Left renal cortex interstitium (tissue), 4 donors: ENCODE results near the gene DCDC2B. TPM values are rescaled to one million over a fixed set of nuclear protein-coding genes. Genes with fewer than 3 reads are reported as not detected.
"Not testable (repeated sequence)": the region's sequence is repeated elsewhere in the genome, so short reads cannot be mapped to it uniquely, and the experiment has no call there.

ENCODE experiments used
- DNase-seq, 4 donors: peaks; one replicate each; pipeline ENCODE4 v3.0.0-alpha.2; 2013; ENCODE audit warnings: low read depth in 4 of 4, low spot score in 2 of 4, missing footprints in 1 of 4
- polyA plus RNA-seq, 4 donors: library from polyadenylated mRNA; unstranded; fragments of 120-200 nt; gene quantifications; one replicate each; pipeline ENCODE4 v1.2.1, GENCODE V29; 2013; ENCODE audit not compliant: insufficient read length in 4 of 4

Gene DCDC2B
- polyA plus RNA-seq, 4 donors = 0.21 to 2.4 (median 1.4) TPM

GRCh38 chr1:32255072-32256071, 46.5 kb downstream of the DCDC2B start:
- DNase-seq = no peak

- DNase-seq = no peak
Observed at GRCh38 chr1:32256473-32257226, 47.8 kb downstream of the DCDC2B start.

GRCh38 chr1:32257227-32257508, 48.3 kb downstream of the DCDC2B start:
- DNase-seq = no peak

- DNase-seq = not testable (repeated sequence)
Observed at GRCh38 chr1:32263236-32263593, 54.3 kb downstream of the DCDC2B start.

- DNase-seq = no peak
Observed at GRCh38 chr1:32263744-32264143, 54.9 kb downstream of the DCDC2B start.

Other genes starting within 250 kb of the DCDC2B start
- gene KHDRBS1, start 195.2 kb upstream of the DCDC2B start, polyA plus RNA-seq = 100 to 1,000 TPM; 229 to 267 (median 247) TPM
- 10 to 100 TPM; 17.9 to 25.5 (median 20.4) TPM for gene TMEM39B, start 136.2 kb upstream of the DCDC2B start, polyA plus RNA-seq
- 10 to 100 TPM; 27.8 to 36.3 (median 35.9) TPM for gene KPNA6, start 101.0 kb upstream of the DCDC2B start, polyA plus RNA-seq
- gene TXLNA, start 29.4 kb upstream of the DCDC2B start, polyA plus RNA-seq = 10 to 100 TPM; 43.3 to 49.8 (median 45.9) TPM
- 10 to 100 TPM; 21.0 to 30.9 (median 27.7) TPM for gene CCDC28B, start 8.5 kb upstream of the DCDC2B start, polyA plus RNA-seq
- gene IQCC, start 3.4 kb upstream of the DCDC2B start, polyA plus RNA-seq = 10 to 100 TPM in 2 of 4 donors, 1 to 10 TPM in 2; 6.8 to 10.7 (median 8.7) TPM
- gene TMEM234, start 13.3 kb downstream of the DCDC2B start, polyA plus RNA-seq = 10 to 100 TPM; 20.2 to 32.3 (median 27.1) TPM
- gene EIF3I, start 13.3 kb downstream of the DCDC2B start, polyA plus RNA-seq = 100 to 1,000 TPM; 147 to 179 (median 174) TPM
- gene FAM167B, start 38.1 kb downstream of the DCDC2B start, polyA plus RNA-seq = 10 to 100 TPM in 2 of 4 donors, 1 to 10 TPM in 2; 8.6 to 12.5 (median 10.0) TPM
- gene LCK, start 42.2 kb downstream of the DCDC2B start, polyA plus RNA-seq = 1 to 10 TPM; 4.3 to 6.9 (median 6.1) TPM
- 100 to 1,000 TPM; 159 to 219 (median 180) TPM for gene HDAC1, start 83.0 kb downstream of the DCDC2B start, polyA plus RNA-seq
- gene MARCKSL1, start 127.1 kb downstream of the DCDC2B start, polyA plus RNA-seq = 100 to 1,000 TPM; 389 to 551 (median 440) TPM
- 10 to 100 TPM in 1 of 4 donors, 1 to 10 TPM in 3; 2.8 to 10.6 (median 8.5) TPM for gene FAM229A, start 153.4 kb downstream of the DCDC2B start, polyA plus RNA-seq
- gene TSSK3, start 153.4 kb downstream of the DCDC2B start, polyA plus RNA-seq = 1 to 10 TPM; 2.0 to 9.1 (median 5.1) TPM
- 10 to 100 TPM; 60.6 to 69.4 (median 63.3) TPM for gene BSDC1, start 185.4 kb downstream of the DCDC2B start, polyA plus RNA-seq